Measurements from ENCODE around the gene FGD5. TPM values are rescaled to one million over a fixed set of nuclear protein-coding genes. Genes with fewer than 3 reads are reported as not detected.

FGD5 gene
- total and polyA plus RNA-seq, 9 of the 15 experiments (the other 6 are each of a cell fraction or from before 2014, with no cell fraction given): 0.18 TPM; not detected in 8

DNA sequence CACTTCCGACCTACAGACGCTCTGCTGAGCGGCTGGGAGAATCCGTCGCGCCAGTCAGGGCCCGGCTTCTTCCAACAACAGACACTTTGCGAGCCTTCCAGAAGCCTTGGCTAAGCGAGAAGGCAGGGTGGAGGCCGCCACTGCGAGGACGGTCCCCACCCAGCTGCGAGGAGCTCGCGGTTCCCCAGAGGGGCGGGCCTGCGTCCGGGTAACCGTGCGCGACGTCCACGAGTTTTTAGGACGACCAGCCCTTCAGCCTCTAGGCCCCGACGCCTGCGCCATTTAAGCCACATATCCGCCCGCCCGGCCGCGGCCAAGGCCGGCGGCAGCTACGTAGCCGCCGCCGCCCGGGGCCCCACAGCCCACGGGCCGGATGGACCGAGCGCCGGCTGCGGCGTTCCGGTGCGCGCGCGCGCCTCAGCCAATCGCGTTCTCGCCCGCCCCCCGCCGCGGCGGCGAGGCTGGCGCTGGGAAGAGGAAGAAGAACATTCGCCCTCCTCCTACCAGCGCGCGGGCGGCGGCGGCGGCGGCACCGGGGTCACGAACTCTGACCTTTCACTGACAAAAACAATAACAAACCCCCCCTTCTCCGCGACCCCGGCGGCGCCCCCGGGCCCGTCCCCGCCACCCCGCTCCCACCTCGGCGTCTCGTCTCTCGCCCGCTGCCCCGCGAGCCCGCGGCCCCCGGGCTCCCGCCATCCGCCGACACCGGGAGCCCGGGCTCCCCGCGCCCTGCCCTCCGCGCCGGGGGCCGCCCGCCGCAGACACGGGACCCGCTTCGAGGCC, 128.5 kb downstream of the FGD5 start, which contains the start of gene NR2C2 (continued):
- TF ChIP-seq SIN3A (IDR thresholded peaks at IDR 0.05; ENCODE audit: borderline replicate concordance in 2 of 2, control insufficient read depth in 1 of 2, low read depth in 2 of 2, low read length in 2 of 2) (peak; percentile 74 to 87; a peak in 3 of 4 replicates), SMARCA5 (IDR thresholded peaks at IDR 0.05) (no peak), CHD1 (IDR thresholded peaks at IDR 0.05; ENCODE audit: low read length) (peak; percentile 80), TEAD4 (IDR thresholded peaks at IDR 0.05; ENCODE audit: low read length) (no peak), TEAD4 (CRISPR knock-in tag; IDR thresholded peaks at IDR 0.05; ENCODE audit: borderline replicate concordance) (0 out of 2 replicates have a peak, but pooled peaks have one; percentile 72), HEY1 (CRISPR knock-in tag; IDR thresholded peaks at IDR 0.05; ENCODE audit: borderline replicate concordance) (no peak), MED1 (CRISPR knock-in tag; IDR thresholded peaks at IDR 0.05; ENCODE audit: borderline replicate concordance) (no peak), PRMT5 (CRISPR knock-in tag; IDR thresholded peaks at IDR 0.05) (no peak), STAT5B (CRISPR knock-in tag; IDR thresholded peaks at IDR 0.05) (no peak), PYGO2 (tag; IDR thresholded peaks at IDR 0.05) (no peak), ARHGAP35 (IDR thresholded peaks at IDR 0.05; ENCODE audit: partially characterized antibody) (no peak), CAMTA2 (CRISPR knock-in tag; conservative IDR thresholded peaks at IDR 0.05) (0 out of 2 replicates have a peak, but pooled peaks have one; percentile 16), CXXC5 (CRISPR knock-in tag; IDR thresholded peaks at IDR 0.05) (peak; percentile 99), FOSL1 (tag; conservative IDR thresholded peaks at IDR 0.05) (peak; percentile 70), POLR2AphosphoS5 (IDR thresholded peaks at IDR 0.05; ENCODE audit: control insufficient read depth, insufficient read depth, low read depth, low read length) (peak; percentile 79), RBM39 (optimal IDR thresholded peaks at IDR 0.05; ENCODE audit: low read depth, low read length) (no peak), ATF7 (IDR thresholded peaks at IDR 0.05) (peak; percentile 75), ZNF586 (CRISPR knock-in tag; conservative IDR thresholded peaks at IDR 0.05) (no peak), SMARCB1 (IDR thresholded peaks at IDR 0.05; ENCODE audit: insufficient read length, low read depth) (no peak), HNRNPL (IDR thresholded peaks at IDR 0.05; ENCODE audit: low read depth, low read length) (peak; percentile 10; the same call in 1 of the 2 replicates), CBX1 (IDR thresholded peaks at IDR 0.05; ENCODE audit: low read depth) (no peak; the same call in 1 of the 2 replicates), SP1 (CRISPR knock-in tag; IDR thresholded peaks at IDR 0.05) (peak; percentile 72), EP400 (IDR thresholded peaks at IDR 0.05) (peak; percentile 72)
- TF ChIP-seq, protein P1, sequence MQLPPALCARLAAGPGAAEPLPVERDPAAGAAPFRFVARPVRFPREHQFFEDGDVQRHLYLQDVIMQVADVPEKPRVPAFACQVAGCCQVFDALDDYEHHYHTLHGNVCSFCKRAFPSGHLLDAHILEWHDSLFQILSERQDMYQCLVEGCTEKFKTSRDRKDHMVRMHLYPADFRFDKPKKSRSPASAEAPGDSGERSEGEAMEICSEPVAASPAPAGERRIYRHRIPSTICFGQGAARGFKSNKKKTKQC (CRISPR knock-in tag; IDR thresholded peaks at IDR 0.05): no peak
- TF ChIP-seq, protein P2, sequence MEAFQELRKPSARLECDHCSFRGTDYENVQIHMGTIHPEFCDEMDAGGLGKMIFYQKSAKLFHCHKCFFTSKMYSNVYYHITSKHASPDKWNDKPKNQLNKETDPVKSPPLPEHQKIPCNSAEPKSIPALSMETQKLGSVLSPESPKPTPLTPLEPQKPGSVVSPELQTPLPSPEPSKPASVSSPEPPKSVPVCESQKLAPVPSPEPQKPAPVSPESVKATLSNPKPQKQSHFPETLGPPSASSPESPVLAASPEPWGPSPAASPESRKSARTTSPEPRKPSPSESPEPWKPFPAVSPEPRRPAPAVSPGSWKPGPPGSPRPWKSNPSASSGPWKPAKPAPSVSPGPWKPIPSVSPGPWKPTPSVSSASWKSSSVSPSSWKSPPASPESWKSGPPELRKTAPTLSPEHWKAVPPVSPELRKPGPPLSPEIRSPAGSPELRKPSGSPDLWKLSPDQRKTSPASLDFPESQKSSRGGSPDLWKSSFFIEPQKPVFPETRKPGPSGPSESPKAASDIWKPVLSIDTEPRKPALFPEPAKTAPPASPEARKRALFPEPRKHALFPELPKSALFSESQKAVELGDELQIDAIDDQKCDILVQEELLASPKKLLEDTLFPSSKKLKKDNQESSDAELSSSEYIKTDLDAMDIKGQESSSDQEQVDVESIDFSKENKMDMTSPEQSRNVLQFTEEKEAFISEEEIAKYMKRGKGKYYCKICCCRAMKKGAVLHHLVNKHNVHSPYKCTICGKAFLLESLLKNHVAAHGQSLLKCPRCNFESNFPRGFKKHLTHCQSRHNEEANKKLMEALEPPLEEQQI (IDR thresholded peaks at IDR 0.05): no peak
- TF ChIP-seq, protein P3, sequence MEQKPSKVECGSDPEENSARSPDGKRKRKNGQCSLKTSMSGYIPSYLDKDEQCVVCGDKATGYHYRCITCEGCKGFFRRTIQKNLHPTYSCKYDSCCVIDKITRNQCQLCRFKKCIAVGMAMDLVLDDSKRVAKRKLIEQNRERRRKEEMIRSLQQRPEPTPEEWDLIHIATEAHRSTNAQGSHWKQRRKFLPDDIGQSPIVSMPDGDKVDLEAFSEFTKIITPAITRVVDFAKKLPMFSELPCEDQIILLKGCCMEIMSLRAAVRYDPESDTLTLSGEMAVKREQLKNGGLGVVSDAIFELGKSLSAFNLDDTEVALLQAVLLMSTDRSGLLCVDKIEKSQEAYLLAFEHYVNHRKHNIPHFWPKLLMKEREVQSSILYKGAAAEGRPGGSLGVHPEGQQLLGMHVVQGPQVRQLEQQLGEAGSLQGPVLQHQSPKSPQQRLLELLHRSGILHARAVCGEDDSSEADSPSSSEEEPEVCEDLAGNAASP (IDR thresholded peaks at IDR 0.05): no peak

All from K562 (cell line).